CD4-positive, alpha-beta T cell (primary cell): Measurements from ENCODE around the gene AP3B1. TPM values are rescaled to one million over a fixed set of nuclear protein-coding genes. Genes with fewer than 3 reads are reported as not detected.

ENCODE experiments used
- ATAC-seq: fragments of 200-7000 bp; cut with Tn5 transposase; one replicate; pipeline ENCODE4 v1.10.0; 2022; ENCODE audit warnings: mild to moderate bottlenecking; ENCODE audit not compliant: poor library complexity
- CTCF ChIA-PET: fragments of 350-600 bp; sonication (Branson Sonifier 250); formaldehyde crosslinking; loops from one replicate; lab custom pipeline; 2021; ENCODE audit warnings: antibody characterized with exemption, inconsistent platforms; lab: Charles Lee
- POLR2A ChIA-PET: fragments of 350-600 bp; sonication (Branson Sonifier 250); formaldehyde crosslinking; loops from one replicate; lab custom pipeline; 2021; ENCODE audit warnings: antibody characterized with exemption, inconsistent platforms; lab: Charles Lee
- DNase-seq, 14 experiments: peaks; one replicate each; pipeline ENCODE4 v3.0.0-alpha.2; 2013 to 2020; ENCODE audit warnings: mixed read lengths in 2 of 14
- H3K27ac ChIP-seq, 2 donors: one replicate each; pipeline versions ENCODE4 v1.5.1 to v1.7.0; 2013; ENCODE audit warnings: low read length in 2 of 2, low read depth in 1 of 2, mild to moderate bottlenecking in 1 of 2
- H3K27me3 ChIP-seq, 2 experiments: 1 replicate in 1 of 2; 2 replicates in 1 of 2; pipeline versions ENCODE4 v1.6.1 to v1.7.0; 2013; ENCODE audit warnings: low read length in 2 of 2, control low read depth in 1 of 2, mild to moderate bottlenecking in 1 of 2, moderate library complexity in 1 of 2; ENCODE audit not compliant: insufficient read depth in 2 of 2, control insufficient read depth in 1 of 2
- H3K36me3 ChIP-seq: one replicate; pipeline ENCODE4 v1.6.1; 2013; ENCODE audit warnings: low read length, control low read depth; ENCODE audit not compliant: insufficient read depth
- H3K4me1 ChIP-seq: one replicate; pipeline ENCODE4 v1.6.1; 2013; ENCODE audit warnings: low read length, control low read depth; ENCODE audit not compliant: insufficient read depth
- H3K4me3 ChIP-seq: one replicate; pipeline ENCODE4 v1.5.1; 2013; ENCODE audit warnings: mild to moderate bottlenecking, low read length, moderate library complexity
- H3K9me3 ChIP-seq, 2 experiments: 1 replicate in 1 of 2; 2 replicates in 1 of 2; pipeline versions ENCODE4 v1.6.1 to v1.7.0; 2013; ENCODE audit warnings: low read length in 2 of 2, mild to moderate bottlenecking in 2 of 2, control low read depth in 1 of 2, moderate library complexity in 1 of 2; ENCODE audit not compliant: control insufficient read depth in 1 of 2, insufficient read depth in 1 of 2
- H3K27ac Mint-ChIP-seq: one replicate; pipeline ENCODE4 v1.8.0; 2020; ENCODE audit warnings: mixed read lengths
- H3K27me3 Mint-ChIP-seq: one replicate; pipeline ENCODE4 v1.8.0; 2021; ENCODE audit warnings: mixed read lengths
- H3K36me3 Mint-ChIP-seq: one replicate; pipeline ENCODE4 v1.8.0; 2021; ENCODE audit warnings: low read depth, mixed read lengths
- H3K4me1 Mint-ChIP-seq: one replicate; pipeline ENCODE4 v1.8.0; 2021; ENCODE audit warnings: low read depth, mixed read lengths
- H3K4me3 Mint-ChIP-seq: one replicate; pipeline ENCODE4 v1.8.0; 2020; ENCODE audit warnings: mild to moderate bottlenecking, mixed read lengths
- H3K9me3 Mint-ChIP-seq: one replicate; pipeline ENCODE4 v1.8.0; 2020; ENCODE audit warnings: mixed read lengths
- CTCF ChIP-seq: fragments of 200-600 bp; IDR thresholded peaks from one replicate; pipeline ENCODE4 v1.8.0; 2022; ENCODE audit warnings: antibody characterized with exemption, mild to moderate bottlenecking
- intact Hi-C, 2 experiments: fragments of 100-400 bp; cut with DNase I in 1 of 2; cut with micrococcal nuclease in 1 of 2; formaldehyde crosslinking; loops; one replicate each; pipeline versions ENCODE4 v1.15.1 to v1.9.0; 2023 to 2025; cut with DNase I, micrococcal nuclease
- total RNA-seq, 174 experiments: library from RNA in 2 of 174; stranded (reverse) in 2 of 174; gene quantifications; one replicate each; pipeline ENCODE4 v1.2.3 and lab custom pipeline; 2021 to 2026

Gene AP3B1
- total RNA-seq, 2 experiments from 2014 or later, result 24.5 to 24.6 TPM

GRCh38 chr5:78126536-78126935 is 168.0 kb downstream of the AP3B1 start:
- Histone ChIP-seq H3K27me3 (no peaks in the 10 kb centered on the region), H3K9me3 (peaks cover 0 to 3% of the 10 kb centered on the region in 2 experiments), H3K36me3 (peaks cover 20% of the 10 kb centered on the region), H3K27ac (no peak overlapping the region), H3K4me1 (no peaks in the 10 kb centered on the region), H3K4me3 (no peak overlapping the region)
- no peaks in the 10 kb centered on the region for H3K27me3 Mint-ChIP-seq
- POLR2A ChIA-PET, result no interaction called here
- H3K4me3 Mint-ChIP-seq, result no peak overlapping the region
- no peak for TF ChIP-seq CTCF
- CTCF ChIA-PET, result no interaction called here
- H3K36me3 Mint-ChIP-seq, result peaks cover 70% of the 10 kb centered on the region
- ATAC-seq (no peak), DNase-seq (no peak)
- intact Hi-C loops, result no loop called here
- no peaks in the 10 kb centered on the region for H3K4me1 Mint-ChIP-seq
- peaks cover 2% of the 10 kb centered on the region for H3K9me3 Mint-ChIP-seq
- H3K27ac Mint-ChIP-seq, result no peak overlapping the region

- ChIA-PET CTCF (no interaction called here), POLR2A (no interaction called here)
- Mint-ChIP-seq H3K9me3 (no peaks in the 10 kb centered on the region), H3K27ac (no peak overlapping the region), H3K4me3 (no peak overlapping the region), H3K36me3 (peaks cover 87% of the 10 kb centered on the region), H3K4me1 (no peaks in the 10 kb centered on the region), H3K27me3 (no peaks in the 10 kb centered on the region)
- peaks cover 44% of the 10 kb centered on the region for H3K36me3 ChIP-seq
- DNase-seq (no peak), ATAC-seq (no peak)
- no peak overlapping the region for H3K27ac ChIP-seq
- intact Hi-C loops, result no loop called here
- H3K27me3 ChIP-seq, result no peaks in the 10 kb centered on the region
- no peak for TF ChIP-seq CTCF
- H3K9me3 ChIP-seq, result no peaks in the 10 kb centered on the region
- no peak overlapping the region for H3K4me3 ChIP-seq
- no peaks in the 10 kb centered on the region for H3K4me1 ChIP-seq
Observed at GRCh38 chr5:78116167-78116566, 178.3 kb downstream of the AP3B1 start.

- H3K27me3 Mint-ChIP-seq, result no peaks in the 10 kb centered on the region
- Histone ChIP-seq H3K27ac (no peak overlapping the region), H3K9me3 (no peaks in the 10 kb centered on the region), H3K27me3 (no peaks in the 10 kb centered on the region), H3K4me3 (no peak overlapping the region), H3K4me1 (no peaks in the 10 kb centered on the region), H3K36me3 (peaks cover 51% of the 10 kb centered on the region)
- H3K27ac Mint-ChIP-seq, result no peak overlapping the region
- H3K36me3 Mint-ChIP-seq, result peaks cover 80% of the 10 kb centered on the region
- H3K9me3 Mint-ChIP-seq, result no peaks in the 10 kb centered on the region
- POLR2A ChIA-PET, result no interaction called here
- no peak overlapping the region for H3K4me3 Mint-ChIP-seq
- no peak for DNase-seq
- TF ChIP-seq CTCF, result no peak
- CTCF ChIA-PET, result no interaction called here
- intact Hi-C loops, result no loop called here
- no peak for ATAC-seq
- no peaks in the 10 kb centered on the region for H3K4me1 Mint-ChIP-seq
Observed at GRCh38 chr5:78113689-78114264, 180.7 kb downstream of the AP3B1 start.
